OCI-LY7 (cell line): ENCODE results near the gene RRM2.

Experiments used
- CTCF ChIP-seq: fragments of 200-600 bp; sonication (generic); conservative IDR thresholded peaks from 2 replicates; pipeline ENCODE4 v1.5.1; 2014; ENCODE audit warnings: mild to moderate bottlenecking, antibody characterized with exemption, low read length, moderate library complexity, mixed read lengths
- EZH2phosphoT487 ChIP-seq: fragments of 200-600 bp; sonication (generic); IDR thresholded peaks from 2 replicates; pipeline ENCODE4 v1.6.1; 2018; ENCODE audit warnings: low read depth, borderline replicate concordance, mild to moderate bottlenecking, mixed run types, antibody characterized with exemption, low read length, moderate library complexity, mixed read lengths

- TF ChIP-seq CTCF (no peak), EZH2phosphoT487 (no peak)
Measured at GRCh38 chr2:10161961-10162441, 39.5 kb downstream of the RRM2 start.
